Head of caudate nucleus (tissue), 42 donors: ENCODE results near the gene AP1S3.
"Not testable (repeated sequence)": the region's sequence is repeated elsewhere in the genome, so short reads cannot be mapped to it uniquely, and the experiment has no call there.

Experiments
- DNase-seq, 42 donors: peaks; one replicate each; pipeline versions ENCODE4 v3.0.0 to v3.0.0-alpha.2; 2020 to 2021; ENCODE audit warnings: mixed read lengths in 7 of 42
- intact Hi-C: fragments of 100-400 bp; cut with DNase I; formaldehyde crosslinking; loops from one replicate; pipeline ENCODE4 v1.15.0; 2022

AP1S3 gene

DNA sequence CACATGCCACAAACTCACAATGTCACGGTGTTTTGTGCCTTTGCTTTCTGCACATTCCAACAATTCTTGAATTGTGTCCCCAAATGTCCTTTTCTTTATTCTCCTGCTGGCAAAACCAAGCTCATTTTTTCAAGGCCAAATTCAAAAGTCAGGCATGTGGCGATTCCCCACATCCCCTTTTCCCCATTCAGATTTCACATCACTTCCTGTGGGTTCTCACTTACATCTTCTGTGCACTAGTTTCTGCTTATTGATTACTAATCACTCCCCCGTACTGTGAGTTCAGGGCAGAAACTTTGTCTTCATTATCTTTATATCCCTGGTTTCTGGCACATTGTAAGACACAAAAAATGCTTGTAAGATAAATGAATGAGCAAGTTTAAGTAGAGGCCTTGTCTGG lies 69.2 kb downstream of the AP1S3 start:
- no peak for DNase-seq
- intact Hi-C loops, result no loop called here

DNA sequence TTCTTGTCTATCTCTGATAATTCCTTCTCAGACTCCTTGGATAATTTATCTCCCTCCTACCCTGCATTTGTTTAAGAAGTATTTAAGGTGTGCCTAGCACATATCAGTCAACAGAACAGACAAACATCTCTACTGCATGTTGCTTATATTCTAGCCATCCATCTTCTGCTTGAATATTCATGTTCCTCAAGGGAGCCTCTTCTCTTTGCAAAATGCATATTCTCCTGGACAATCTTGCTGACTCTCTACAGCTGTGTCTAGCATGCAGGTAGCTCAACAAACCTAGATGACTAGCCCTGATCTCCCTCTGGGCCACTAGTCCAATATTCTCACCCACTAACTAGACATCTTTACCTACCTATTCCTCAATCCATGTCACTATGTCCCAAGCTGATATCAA lies 70.0 kb downstream of the AP1S3 start:
- intact Hi-C loops, result no loop called here
- DNase-seq, result no peak

DNA sequence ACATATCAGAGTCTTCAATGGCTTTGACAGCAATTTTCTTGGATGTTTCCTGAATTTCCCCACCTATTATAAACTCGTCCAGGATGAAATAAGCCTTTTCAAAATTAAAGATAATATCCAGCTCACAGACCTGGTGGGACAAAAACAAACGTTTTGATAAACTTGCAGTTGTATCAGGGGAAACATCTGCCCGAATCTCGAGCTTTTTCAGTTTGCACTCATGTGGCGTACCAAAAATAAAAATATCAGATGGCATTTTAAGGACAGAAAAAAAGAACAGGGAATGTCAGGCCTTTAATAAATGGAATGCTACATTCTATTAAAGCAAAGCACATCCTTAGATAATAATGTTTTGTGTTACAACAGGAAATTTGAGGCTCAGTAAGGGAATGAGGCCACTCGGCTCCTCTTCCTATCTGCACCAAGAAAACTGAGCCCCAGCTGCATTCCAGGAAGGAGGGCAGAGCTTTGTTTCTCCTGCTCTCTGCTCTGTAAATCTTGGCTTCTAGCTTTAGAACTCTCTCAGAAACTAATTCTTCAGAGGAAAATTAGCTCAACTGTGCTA lies 72.1 kb downstream of the AP1S3 start:
- intact Hi-C loops, result no loop called here
- peak in 1 of 42 donors; percentile 37 for DNase-seq

DNA sequence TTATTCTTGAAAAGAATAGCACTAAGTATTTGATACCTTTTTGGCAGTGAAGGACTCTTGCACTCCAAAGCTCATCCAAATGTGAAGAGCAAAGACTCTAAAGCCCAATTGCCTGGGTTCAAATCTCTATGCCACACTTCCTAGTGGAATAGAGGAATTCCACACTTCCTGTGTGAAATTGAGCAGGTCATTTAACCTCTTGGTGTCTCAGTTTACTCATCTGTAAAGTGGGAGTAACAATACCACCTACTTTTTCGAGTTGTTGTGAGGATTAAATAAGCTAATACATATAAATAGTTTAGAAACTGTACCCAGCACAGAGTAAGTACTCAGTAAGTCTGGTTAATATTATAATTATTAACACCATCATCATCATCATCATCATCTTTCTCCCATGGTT lies 72.6 kb downstream of the AP1S3 start:
- no peak for DNase-seq
- intact Hi-C loops, result no loop called here

DNA sequence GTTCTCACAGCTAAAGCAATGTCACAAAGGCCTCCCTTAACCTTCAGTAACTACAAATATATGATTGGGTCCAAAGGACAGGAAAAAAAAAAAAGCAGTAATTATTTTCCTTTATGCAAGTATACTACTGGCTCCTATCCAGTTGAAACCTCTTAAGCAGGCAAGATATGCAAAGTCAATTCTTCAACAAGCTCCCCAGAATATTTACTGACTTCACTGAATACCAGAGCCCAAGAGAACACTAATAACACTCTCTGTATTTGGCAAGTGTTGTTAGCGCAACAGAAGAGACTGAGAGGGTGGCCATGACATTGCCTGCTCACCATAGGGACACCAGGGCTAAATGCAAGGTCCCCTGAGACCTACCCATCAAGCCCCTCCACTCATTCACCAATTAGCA lies 74.5 kb downstream of the AP1S3 start:
- intact Hi-C loops, result no loop called here
- DNase-seq, result no peak

DNA sequence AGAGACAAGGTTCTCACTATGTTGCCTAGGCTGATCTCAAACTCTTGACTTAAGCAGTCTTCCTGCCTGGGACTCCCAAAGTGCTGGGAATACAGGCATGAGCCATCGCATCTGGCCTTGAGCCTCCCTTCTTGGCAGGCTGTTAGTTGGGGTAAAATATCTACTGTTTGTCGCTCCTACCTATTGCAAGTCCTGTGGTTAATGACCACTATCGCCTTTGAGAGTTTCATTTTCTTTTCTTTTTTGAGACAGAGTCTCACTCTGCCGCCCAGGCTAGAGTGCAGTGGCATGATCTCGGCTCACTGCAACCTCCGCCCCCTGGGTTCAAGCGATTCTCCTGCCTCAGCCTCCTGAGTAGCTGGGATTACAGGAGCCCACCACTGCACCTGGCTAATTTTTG lies 75.6 kb downstream of the AP1S3 start:
- intact Hi-C loops, result not testable (repeated sequence)

DNA sequence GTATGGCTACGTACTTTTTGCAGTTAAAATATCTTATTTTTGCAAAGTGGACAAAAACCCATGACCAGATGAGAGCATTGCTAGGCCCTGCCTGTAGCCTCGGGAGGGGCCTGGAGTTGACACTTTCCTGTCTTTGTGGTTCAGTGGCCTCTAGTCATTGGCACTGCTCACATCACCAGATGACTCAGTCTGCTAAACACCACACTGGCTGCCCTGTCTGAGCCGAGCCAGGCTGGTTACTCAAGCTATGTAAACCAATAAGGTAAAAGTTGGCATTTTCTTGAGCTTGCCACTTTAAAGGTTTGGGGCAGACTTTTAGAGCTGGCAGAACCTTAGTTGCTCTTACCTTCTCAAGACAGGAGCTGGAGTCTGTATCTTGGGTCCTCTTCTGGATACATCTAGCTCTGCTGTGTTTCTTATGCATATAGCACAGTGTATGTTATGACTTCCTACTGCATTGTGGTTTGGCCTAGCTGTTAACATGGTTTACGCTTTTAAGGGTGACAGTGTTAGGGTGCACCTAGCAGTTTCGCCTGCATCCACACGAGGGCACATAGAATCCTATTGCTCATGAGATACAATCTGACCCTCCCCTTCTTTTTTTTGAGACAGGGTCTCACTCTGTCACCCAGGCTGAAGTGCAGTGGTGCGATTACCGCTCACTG lies 76.4 kb downstream of the AP1S3 start:
- intact Hi-C loops, result no loop called here
- DNase-seq, result peak in 1 of 42 donors; percentile 47

More for the DNA sequence above, 75.6 kb downstream of the AP1S3 start:
- not testable (repeated sequence) for DNase-seq

DNA sequence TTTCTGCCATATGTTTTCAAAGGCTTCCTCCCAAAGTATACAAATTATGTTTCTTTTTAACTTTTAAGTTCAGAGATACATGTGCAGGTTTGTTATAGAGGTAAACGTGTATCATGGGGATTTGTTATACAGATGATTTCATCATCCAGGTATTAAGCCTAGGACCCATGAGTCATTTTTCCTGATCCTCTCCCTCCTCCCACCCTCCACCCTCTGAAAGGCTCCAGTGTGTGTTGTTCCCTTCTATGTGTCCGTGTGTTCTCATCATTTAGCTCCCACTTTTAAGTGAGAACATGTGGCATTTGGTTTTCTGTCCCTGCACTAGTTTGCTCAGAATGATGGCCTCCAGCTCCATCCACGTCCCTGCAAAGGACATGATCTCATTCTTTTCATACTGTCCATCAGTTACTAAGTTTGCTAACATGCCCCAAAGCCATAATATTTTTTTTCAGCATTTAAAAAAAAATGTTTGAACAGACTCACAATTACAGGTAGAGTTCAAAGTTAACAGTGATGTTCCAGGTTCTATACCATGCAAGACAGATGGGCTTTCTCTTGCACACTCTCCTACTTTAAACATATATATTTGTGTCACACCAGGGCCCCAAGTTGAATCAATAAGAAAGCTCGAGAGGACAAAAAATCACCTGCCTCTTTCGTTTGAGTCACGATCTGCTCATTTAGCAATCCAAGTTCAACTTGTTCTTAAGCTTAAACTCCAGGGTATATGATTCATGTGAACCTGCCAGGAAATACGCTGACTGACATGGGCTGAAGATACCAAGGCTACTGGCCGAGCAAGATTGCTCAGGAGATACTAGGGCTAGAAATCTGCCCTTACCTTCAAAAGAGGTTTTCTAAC lies 77.6 kb downstream of the AP1S3 start:
- intact Hi-C loops, result no loop called here
- DNase-seq, result peak in 3 of 42 donors; percentile 7 to 26 (median 10)

DNA sequence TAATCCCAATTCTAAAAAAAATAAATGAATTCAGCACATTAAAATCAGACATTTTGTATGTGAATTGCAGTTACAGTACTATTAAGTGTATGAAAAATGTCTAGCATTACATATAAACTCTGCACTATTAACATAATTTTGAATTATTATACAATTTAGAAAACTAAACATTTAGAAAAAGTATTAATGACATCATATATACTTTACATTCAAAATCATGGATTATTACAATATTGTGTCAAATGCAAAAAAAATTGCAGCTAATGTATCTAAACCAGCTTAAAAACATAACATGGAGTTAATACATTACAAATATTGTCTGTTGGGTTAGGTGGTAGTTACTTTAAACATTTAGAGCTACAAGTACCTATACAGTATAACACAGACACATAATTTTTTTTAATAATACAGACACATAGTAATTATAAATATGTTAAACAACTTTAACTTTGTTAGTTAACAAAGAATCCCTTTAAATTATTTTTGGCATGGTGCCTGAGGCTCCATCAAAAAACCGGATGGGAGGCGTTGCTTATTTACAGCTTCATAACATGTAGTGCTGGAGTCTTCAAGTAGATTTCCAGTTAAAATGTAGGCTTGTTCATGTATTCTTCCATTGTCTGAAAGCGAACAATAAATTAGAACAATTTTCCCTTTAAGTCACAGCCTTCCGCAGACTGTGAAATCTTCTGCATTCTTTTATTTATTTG lies 79.1 kb downstream of the AP1S3 start:
- no peak for DNase-seq
- intact Hi-C loops, result no loop called here

DNA sequence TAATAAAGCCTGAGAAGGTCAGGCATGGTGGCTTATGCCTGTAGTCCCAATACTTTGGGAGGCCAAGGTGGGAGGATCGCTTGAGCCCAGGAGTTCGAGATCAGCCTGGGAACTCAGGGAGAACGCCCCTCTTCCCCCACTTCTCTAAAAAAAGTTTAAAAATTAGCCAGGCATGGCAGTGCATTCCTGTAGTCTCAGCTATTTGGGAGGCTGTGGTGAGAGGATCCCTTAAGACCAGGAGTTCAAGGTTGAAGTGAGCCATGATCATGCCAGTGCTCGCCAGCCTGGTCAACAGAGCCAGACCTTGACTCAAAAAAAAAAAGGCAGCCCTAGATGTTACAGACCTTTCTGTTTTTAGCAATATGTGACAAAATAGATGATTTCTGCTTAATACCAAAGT lies 83.4 kb downstream of the AP1S3 start:
- no peak for DNase-seq
- intact Hi-C loops, result no loop called here

DNA sequence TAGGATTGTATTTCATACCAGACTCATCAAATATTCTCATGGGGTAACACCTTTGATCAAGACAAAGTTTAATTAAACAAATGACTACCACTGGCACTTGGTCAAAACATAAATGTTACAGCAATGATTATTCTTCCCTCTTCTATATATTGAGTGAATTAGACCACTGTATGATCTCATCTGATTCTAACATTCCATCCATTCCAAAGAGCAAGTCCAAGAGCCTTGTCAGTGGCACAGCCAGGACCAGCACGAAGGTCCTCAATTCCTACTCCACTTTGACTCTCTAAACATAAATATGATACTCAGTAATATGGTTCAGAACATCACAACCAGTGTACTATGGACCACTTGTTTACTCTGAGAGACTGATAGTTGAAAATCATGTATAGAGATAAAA lies 86.4 kb downstream of the AP1S3 start:
- DNase-seq, result no peak
- intact Hi-C loops, result no loop called here

DNA sequence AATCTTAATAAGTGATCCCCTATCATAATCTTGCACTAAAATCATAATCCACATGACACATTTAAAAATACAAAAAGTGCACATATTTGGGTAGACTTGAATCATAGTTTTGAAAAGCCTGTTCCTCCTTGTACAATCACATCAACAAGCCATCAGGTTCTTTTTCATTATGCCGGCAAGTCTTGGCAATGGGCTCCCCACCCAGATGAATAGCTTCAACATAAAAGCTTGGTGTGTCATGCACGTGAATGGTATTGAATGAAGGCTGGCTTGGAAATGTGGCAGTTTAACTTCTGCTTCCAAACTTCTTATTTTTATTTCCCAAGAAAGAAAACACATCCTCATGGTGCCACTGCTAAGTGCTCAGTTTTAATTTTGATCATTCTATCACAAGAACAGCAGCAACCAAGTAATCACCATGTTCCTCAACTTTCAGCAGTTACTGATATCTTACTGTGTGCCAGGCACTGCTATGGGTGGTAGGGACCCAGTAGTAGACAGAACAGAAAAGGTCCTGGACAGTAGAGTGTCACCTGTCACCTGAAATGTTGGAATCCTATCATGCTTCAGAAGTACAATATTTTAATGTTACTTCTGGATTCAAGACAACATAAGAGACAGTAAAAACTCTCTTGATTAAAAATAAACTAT lies 89.9 kb downstream of the AP1S3 start:
- DNase-seq, result no peak
- intact Hi-C loops, result no loop called here

DNA sequence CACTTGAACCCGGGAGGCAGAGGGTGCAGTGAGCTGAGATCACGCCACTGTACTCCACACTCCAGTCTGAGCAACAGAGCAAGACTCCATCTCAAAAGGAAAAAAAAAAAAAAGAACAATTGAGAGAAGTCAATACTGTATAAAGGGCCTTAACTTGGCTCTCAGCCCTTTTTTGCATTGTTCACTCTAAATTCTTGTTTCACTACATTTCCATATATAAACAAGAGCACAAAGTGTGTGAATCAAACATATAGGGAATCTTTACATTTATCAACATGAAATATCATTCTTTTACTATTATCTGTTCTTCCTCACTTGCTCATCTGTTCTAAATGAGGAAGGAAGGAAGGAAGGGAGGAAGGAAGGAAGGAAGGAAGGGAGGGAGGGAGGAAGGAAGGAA lies 90.8 kb downstream of the AP1S3 start:
- intact Hi-C loops, result no loop called here
- DNase-seq, result no peak

DNA sequence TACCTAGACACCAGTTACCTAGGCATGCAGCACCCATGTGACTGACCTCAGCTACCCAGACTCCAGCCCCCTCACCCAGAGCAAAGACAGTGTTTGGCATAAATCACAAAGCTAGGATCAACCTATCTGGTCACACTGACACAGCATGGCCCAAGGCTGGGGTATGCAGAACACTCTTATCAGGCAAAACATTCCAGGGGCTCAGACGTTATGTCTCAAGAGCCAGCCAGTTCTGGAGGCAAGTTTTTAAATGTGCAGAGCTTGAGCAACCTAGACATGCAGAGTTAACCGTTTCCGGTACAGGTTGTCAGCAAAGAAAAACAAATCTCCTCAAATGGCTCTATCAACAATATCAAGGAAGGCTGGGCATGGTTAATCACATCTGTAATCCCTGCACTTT lies 92.8 kb downstream of the AP1S3 start:
- intact Hi-C loops, result no loop called here
- no peak for DNase-seq

DNA sequence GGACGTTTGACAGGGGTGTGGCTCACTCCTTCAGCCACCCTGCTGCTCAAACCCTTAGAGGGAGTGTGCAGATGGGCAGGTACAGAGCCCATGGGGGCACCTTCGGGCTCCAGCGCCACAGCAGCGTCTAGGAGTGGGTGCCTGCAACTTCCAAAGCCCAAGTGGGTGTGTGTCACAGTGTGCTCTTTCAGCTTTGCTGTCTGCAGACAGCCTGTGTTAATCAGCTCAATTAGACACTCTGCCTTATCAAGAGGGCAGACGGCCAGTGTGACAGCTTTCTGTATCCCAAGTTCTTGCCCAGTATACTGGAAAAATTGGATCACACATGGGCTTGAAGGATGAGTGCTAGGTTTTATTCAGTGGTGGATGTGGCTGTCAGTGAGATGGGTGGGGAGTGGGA lies 96.7 kb downstream of the AP1S3 start:
- intact Hi-C loops, result no loop called here
- peak in 8 of 42 donors; percentile 3 to 35 (median 20) for DNase-seq

DNA sequence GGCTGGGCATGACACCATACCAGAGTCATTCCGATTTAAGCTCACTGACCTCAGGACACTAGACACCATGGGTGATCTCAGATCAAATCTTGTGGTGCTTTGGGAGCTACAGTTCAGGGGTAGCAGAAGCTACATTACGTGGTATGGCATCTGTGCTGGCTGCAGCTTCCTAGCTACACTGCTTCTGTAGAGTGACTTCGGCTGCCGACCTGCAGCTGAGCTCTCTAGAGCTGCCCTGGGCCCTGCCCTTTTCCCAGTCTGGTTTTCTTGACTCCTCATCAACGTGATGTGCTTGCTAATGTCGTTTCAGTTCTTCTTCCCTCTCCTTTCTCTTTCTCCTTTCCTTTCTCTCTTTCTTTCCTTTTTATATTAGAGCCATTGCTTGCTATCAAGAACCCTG lies 100.2 kb downstream of the AP1S3 start:
- DNase-seq, result no peak
- intact Hi-C loops, result no loop called here

DNA sequence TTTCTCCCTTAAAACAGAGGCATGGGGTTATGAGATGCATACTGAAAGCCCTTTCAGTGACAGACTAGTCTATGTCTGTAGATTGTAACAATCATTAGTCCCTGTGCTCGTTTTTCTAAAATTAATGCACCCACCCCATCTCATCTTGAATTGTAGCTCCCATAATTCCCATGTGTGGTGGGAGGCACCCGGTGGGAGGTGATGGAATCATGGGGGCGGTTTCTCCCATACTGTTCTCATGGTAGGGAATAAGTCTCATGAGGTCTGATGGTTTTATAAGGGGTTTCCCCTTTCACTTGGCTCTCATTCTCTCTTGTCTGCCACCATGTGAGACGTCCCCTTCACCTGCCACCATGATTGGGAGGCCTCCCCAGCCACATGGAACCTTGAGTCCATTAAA lies 100.9 kb downstream of the AP1S3 start:
- intact Hi-C loops, result no loop called here
- DNase-seq, result peak in 10 of 42 donors; percentile 4 to 55 (median 28)

DNA sequence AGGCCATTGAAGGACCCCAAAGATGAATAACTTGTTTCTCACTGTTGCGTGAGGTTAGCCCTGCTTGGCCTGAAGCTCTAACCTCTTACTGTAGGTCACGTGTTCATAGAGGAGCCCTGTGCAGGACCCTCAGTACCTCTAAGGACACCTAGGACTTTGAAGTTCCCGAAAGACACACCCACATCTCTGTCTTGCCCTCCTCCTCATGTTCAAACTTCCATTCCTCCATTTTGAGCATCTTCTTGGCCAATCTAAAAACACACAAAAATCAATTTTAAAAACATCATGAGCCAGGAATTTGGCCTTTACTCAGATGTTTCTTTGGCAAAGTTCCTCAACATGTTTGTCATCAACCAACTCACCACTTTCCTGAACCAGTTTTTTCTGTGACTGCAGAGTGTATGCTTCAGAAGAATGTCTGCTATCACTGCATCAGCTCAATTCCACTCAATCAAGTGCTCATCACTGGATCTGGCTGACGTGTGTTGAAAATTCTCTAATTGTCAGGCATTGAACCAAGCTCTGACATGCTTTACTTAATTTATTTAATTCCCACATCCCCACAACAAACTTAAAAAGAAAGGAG lies 101.6 kb downstream of the AP1S3 start:
- intact Hi-C loops, result no loop called here
- no peak for DNase-seq

DNA sequence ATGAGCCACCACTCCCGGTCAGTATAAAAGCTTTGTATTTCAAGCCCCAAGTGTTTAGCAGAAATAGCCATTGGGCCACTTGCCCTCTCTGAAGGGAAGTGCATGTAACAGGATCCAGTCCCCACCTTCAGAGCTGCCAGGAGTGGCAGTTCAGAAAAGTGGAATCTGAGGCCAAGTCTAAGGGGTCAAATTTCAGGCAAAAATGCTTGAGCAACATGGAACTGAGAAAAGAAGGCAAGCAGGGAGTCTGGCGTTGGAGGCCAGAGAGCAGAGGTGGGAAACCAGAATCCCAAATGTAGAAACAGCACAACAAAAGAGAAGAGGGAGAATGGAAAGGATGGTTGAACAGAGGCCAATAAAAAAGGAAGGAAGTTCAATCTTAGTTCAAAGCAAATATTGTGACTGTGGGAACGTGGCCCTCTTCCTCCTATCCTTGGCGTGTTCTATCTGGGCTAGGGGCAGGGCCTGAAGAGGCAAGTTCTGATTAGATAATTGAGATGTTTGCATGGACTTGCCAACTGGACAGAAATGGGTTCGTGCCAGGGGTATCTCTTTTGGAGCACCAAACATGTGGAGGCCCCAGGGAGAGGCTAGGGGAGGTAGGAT lies 102.2 kb downstream of the AP1S3 start:
- DNase-seq, result no peak
- intact Hi-C loops, result no loop called here
